Measurements from ENCODE around the gene DEFB114. TPM values are rescaled to one million over a fixed set of nuclear protein-coding genes. Genes with fewer than 3 reads are reported as not detected.

DEFB114 gene
- total and polyA plus RNA-seq, 12 donors, result not detected

GRCh38 chr6:49939993-49940498 lies 23.9 kb downstream of the DEFB114 start:
- TF ChIP-seq POLR2A (IDR thresholded peaks at IDR 0.05) (no peak), CTCF (IDR thresholded peaks at IDR 0.05) (no peak)
- DNase-seq, result no peak
- 92 to 95% (median 94%) methylated on average over 3 of the region's 3 CpGs for WGBS, 4 donors
- no peaks in the 10 kb centered on the region for H3K9me3 ChIP-seq (replicated peaks in 1 of 3)
- intact Hi-C loops (cut with DNase I), result no loop called here
- no peaks in the 10 kb centered on the region for H3K27me3 ChIP-seq
- H3K4me1 ChIP-seq (replicated peaks in 1 of 2), result no peaks in the 10 kb centered on the region
- H3K27ac ChIP-seq, result no peak overlapping the region
- no peak overlapping the region for H3K4me3 ChIP-seq
- no peaks in the 10 kb centered on the region for H3K36me3 ChIP-seq (replicated peaks in 1 of 2)

GRCh38 chr6:49937811-49938210 lies 26.2 kb downstream of the DEFB114 start:
- no peak overlapping the region for H3K27ac ChIP-seq
- H3K4me1 ChIP-seq (replicated peaks in 1 of 2), result no peaks in the 10 kb centered on the region
- no peaks in the 10 kb centered on the region for H3K27me3 ChIP-seq
- no peak overlapping the region for H3K4me3 ChIP-seq
- TF ChIP-seq CTCF (IDR thresholded peaks at IDR 0.05) (no peak), POLR2A (IDR thresholded peaks at IDR 0.05) (no peak)
- H3K9me3 ChIP-seq (replicated peaks in 1 of 3), result no peaks in the 10 kb centered on the region
- H3K36me3 ChIP-seq (replicated peaks in 1 of 2), result no peaks in the 10 kb centered on the region
- intact Hi-C loops (cut with DNase I), result no loop called here
- DNase-seq, result no peak

GRCh38 chr6:49937017-49937416 lies 26.9 kb downstream of the DEFB114 start:
- no peaks in the 10 kb centered on the region for H3K4me1 ChIP-seq (replicated peaks in 1 of 2)
- H3K27ac ChIP-seq, result no peak overlapping the region
- no peaks in the 10 kb centered on the region for H3K27me3 ChIP-seq
- no peak for DNase-seq
- no peak overlapping the region for H3K4me3 ChIP-seq
- H3K36me3 ChIP-seq (replicated peaks in 1 of 2), result no peaks in the 10 kb centered on the region
- TF ChIP-seq CTCF (IDR thresholded peaks at IDR 0.05), result no peak
- no peak for TF ChIP-seq POLR2A (IDR thresholded peaks at IDR 0.05)
- 73 to 82% (median 79%) methylated on average over 2 of the region's 2 CpGs for WGBS, 4 donors
- intact Hi-C loops (cut with DNase I), result no loop called here
- H3K9me3 ChIP-seq (replicated peaks in 1 of 3), result no peaks in the 10 kb centered on the region

GRCh38 chr6:49935387-49935786 lies 28.6 kb downstream of the DEFB114 start:
- 68 to 80% (median 73%) methylated on average over 3 of the region's 3 CpGs for WGBS, 4 donors
- Histone ChIP-seq H3K4me3 (no peak overlapping the region), H3K36me3 (replicated peaks in 1 of 2) (no peaks in the 10 kb centered on the region), H3K9me3 (replicated peaks in 1 of 3) (no peaks in the 10 kb centered on the region), H3K4me1 (replicated peaks in 1 of 2) (no peaks in the 10 kb centered on the region), H3K27ac (no peak overlapping the region), H3K27me3 (no peaks in the 10 kb centered on the region)
- TF ChIP-seq POLR2A (IDR thresholded peaks at IDR 0.05) (no peak), CTCF (IDR thresholded peaks at IDR 0.05) (no peak)
- intact Hi-C loops (cut with DNase I), result no loop called here
- DNase-seq, result no peak

Measured in adrenal gland (tissue), 12 donors.